ENCODE data around the gene RIC8B.

- TF ChIP-seq REST (IDR thresholded peaks at IDR 0.05; ENCODE audit: insufficient read depth in 1 of 2, low read depth in 2 of 2, low read length in 2 of 2) (no peak), TAF1 (IDR thresholded peaks at IDR 0.05; ENCODE audit: borderline replicate concordance, insufficient read depth, low read length) (no peak)
Observed at GRCh38 chr12:106790020-106790419, 15.5 kb downstream of the RIC8B start.
